K562 (cell line): Measurements from ENCODE around the gene AP2M1. TPM values are rescaled to one million over a fixed set of nuclear protein-coding genes. Genes with fewer than 3 reads are reported as not detected.

ENCODE experiments used
- CHD7 ChIP-seq: fragments of 200-600 bp; sonication (generic); IDR thresholded peaks from one replicate; pipeline ENCODE4 v1.6.1; 2012; ENCODE audit warnings: mild to moderate bottlenecking, low read depth, low read length, inconsistent platforms
- HDAC1 ChIP-seq, 2 experiments: fragments of 450-650 bp; IDR thresholded peaks; 2 replicates each; pipeline ENCODE4 v1.6.1; 2016 to 2017; ENCODE audit warnings: inconsistent platforms in 1 of 2, mild to moderate bottlenecking in 1 of 2, moderate library complexity in 1 of 2
- HDAC3 ChIP-seq: fragments of 450-650 bp; IDR thresholded peaks from 2 replicates; pipeline ENCODE4 v1.6.1; 2018; ENCODE audit warnings: borderline replicate concordance, mild to moderate bottlenecking, moderate library complexity; ENCODE audit not compliant: partially characterized antibody
- MED1 ChIP-seq: sonication (generic); formaldehyde crosslinking; IDR thresholded peaks from 2 replicates; pipeline ENCODE4 v1.8.1; 2023; ENCODE audit warnings: missing genetic modification reagents, borderline replicate concordance
- PTTG1 ChIP-seq: fragments of 450-650 bp; IDR thresholded peaks from 2 replicates; pipeline ENCODE4 v1.6.1; 2016; ENCODE audit warnings: low read depth, mild to moderate bottlenecking, missing genetic modification characterization, missing compliant biosample characterization
- PYGO2 ChIP-seq: fragments of 450-650 bp; IDR thresholded peaks from 2 replicates; pipeline ENCODE4 v1.6.1; 2016; ENCODE audit warnings: mild to moderate bottlenecking, missing genetic modification characterization, moderate library complexity, missing compliant biosample characterization
- RREB1 ChIP-seq: fragments of 250-450 bp; sonication (Bioruptor Pico); IDR thresholded peaks from 2 replicates; pipeline ENCODE4 v1.4.0; 2020
- USF2 ChIP-seq: sonication (generic); formaldehyde crosslinking; IDR thresholded peaks from 2 replicates; pipeline ENCODE4 v1.5.0; 2020; ENCODE audit warnings: missing genetic modification reagents
- polyA plus RNA-seq, 8 experiments: library from polyadenylated mRNA; depleted of rRNA in 4 of 8; stranded (reverse) in 5 of 8; unstranded in 3 of 8; fragments of >200 nt; fragmentation: Nextera tagmentation in 2 of 8; fragmentation: Illumina TruSeq in 1 of 8; extraction: Ambion mirVana in 2 of 8; extraction: Trizol in 1 of 8; gene quantifications; 2 replicates each; pipeline versions ENCODE4 v1.2.1 to v1.2.3, GENCODE V29; 2011 to 2014; ENCODE audit warnings: inconsistent platforms in 1 of 8, missing spikeins in 1 of 8
- total RNA-seq, 7 experiments: library from RNA; depleted of rRNA in 6 of 7; stranded (reverse); fragments of >200 nt in 6 of 7; fragmentation: Illumina TruSeq in 2 of 7; extraction: Trizol in 2 of 7; gene quantifications; 2 replicates each; pipeline versions ENCODE4 v1.2.1 to v1.2.3, GENCODE V29; 2011 to 2021; ENCODE audit warnings: low replicate concordance in 1 of 7

The AP2M1 gene
- total and polyA plus RNA-seq, 9 of the 15 experiments (the other 6 are each of a cell fraction or from before 2014, with no cell fraction given), result 118 to 505 (median 296) TPM

GRCh38 chr3:184171562-184171961 is 3.1 kb upstream of the AP2M1 start (continued):
- TF ChIP-seq USF2 (CRISPR knock-in tag), result peak; percentile 67
- TF ChIP-seq CHD7, result no peak
- no peak for TF ChIP-seq RREB1 (CRISPR knock-in tag)
- TF ChIP-seq HDAC1 (IDR thresholded peaks at IDR 0.05), result peak in 1 of 2 experiments; percentile 40; a peak in 1 of 4 replicates
- TF ChIP-seq PYGO2 (tag), result no peak
- TF ChIP-seq PTTG1, result no peak
- TF ChIP-seq HDAC3, result no peak
- TF ChIP-seq MED1, result no peak
